HG03354 (cell line): ENCODE data around the gene TMEM53.
"Not testable (repeated sequence)": the region's sequence is repeated elsewhere in the genome, so short reads cannot be mapped to it uniquely, and the experiment has no call there.

Experiments used
- ATAC-seq: cut with Tn5 transposase; IDR thresholded peaks from one replicate; pipeline ENCODE4 v1.9.1; 2021; ENCODE audit warnings: mild to moderate bottlenecking; ENCODE audit not compliant: unreplicated experiment, poor library complexity, severe bottlenecking

The TMEM53 gene

DNA sequence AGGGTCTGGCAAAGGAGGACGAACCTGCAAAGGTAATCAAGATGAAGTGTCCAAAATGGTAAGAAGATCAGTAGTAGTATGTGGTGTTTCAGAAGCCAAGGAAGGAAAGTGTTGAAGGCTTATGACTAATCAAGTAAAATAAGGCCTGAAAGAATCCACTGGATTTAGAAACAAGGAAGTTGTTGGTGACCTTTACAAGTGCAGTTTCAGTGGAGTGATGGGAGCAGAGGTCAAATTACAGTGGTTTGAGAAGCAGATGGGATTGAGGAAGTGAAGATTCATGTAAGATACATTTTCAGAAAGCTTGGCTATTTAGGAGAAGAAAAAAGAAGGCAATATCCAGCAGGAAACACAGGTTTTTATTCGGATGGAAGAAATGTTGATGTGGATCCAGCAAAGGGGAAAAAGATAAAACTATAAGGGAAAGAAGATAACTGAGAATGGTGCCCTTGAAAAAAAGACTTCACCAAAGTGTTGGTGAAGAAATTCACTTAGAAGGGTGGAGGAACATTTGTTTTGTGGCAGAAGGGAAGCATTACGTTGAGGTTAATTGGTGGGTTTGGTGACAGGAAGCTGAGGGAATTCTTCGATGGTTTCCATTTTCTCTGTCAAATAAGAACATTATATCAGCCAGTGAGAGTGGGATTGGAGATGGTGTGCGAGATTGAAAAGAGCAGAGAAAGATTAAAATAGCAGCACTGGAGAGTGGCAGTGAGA, 2.4 kb upstream of the TMEM53 start:
- ATAC-seq = no peak

DNA sequence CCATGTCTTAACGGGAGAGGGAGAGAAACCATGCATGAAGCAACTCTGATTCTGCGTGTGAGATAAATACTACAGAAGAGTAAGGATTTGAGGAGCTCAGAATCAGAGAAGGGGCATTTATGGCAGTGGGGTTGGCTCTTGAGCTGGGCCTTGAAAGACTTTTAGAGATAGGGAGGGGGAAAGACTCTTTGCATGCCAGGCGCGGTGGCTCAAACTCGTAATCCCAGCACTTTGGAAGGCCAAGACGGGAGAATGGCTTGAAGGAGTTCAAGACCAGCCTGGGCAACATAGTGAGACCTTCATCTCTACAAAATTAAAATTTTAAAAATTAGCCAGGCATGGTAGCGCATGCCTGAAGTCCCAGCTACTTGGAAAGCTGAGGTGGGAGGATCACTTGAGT, 905 bp upstream of the TMEM53 start:
- no peak for ATAC-seq

DNA sequence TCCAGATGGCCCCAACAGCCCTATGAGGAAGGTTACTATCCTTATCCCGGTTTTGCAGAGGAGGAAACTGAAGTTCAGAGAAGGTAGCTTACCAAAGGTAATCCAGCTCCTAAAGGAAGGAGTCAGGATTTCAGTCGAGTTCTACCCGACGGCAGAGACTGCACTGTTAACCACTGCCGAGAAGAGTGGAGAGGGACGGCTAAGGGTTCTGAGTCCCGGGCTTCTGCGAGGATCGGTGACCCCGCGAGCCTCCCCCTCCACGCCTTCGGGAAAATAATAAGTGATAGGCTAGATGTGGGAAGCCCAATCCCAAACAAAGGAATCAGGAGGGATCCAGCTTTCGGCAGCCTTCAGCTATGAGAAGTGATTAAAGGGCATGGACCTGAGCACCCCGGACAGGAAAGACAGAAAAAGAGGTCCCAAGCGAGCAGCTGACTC, 587 bp downstream of the TMEM53 start:
- peak; percentile 6 for ATAC-seq

DNA sequence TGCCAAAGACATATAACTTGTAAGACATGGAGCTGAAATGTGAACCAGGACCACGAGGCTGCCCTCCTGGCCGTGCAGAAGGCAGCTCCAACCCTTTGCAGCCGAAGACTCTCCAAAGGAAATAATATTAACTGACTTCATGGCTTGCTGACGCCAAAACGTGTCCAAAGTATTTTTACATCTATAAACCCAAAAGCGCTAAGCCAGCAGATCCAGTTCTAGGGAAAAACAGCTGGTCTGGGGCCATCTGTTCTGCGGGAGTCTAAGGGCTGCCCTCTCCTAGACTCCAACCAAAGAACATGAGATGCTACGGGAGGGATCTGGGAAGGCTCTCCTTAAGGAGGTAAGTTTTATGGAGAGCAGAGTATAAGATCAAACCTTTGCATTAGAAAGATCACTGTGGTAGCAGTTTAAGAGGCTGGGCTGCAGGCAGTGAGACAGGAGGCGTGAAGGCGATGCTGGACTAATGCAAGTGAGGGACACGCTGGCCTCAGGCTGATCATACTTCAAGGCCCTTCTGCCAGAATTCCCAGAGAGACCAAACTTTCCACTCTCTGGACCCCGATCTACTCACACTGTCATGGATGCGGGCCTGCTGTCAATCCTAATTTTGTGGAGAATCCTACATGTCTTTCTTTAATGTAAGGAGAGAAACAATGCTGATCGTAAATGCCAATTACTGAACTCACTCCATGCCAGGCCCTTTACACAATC, 1.2 kb downstream of the TMEM53 start:
- no peak for ATAC-seq

DNA sequence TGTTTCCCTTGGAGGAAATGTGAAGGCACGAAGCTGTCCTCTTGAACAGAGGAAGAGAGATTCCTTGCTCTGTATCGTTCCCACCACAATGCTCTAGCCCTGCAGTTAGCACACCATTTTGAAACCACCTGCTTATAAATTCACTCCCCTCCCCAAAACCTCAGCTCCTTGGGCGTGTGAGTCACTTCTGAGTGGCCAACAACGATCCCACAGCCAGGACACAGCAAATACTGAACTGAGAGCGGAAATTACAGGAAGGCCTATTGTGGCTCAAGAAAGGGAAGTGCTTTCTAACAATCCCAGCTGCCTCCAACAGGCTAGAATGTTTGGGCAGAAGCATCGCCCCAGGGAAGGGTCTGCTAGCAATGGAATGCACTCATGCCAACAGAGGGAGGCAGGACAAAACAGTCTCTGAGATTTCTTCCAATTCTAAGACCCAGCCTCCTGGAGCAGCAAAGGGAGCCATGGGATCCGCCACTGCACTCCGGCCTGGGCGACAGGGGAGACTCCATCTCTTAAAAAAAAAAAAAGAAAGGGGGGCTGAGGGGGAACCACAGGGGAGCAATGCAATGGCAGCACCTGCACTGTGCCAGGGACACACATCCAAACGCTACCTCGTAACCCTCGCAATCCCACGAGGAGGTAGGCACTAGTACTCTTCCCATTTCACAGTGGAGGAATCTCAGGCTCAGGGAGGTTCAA, 1.9 kb downstream of the TMEM53 start:
- no peak for ATAC-seq

DNA sequence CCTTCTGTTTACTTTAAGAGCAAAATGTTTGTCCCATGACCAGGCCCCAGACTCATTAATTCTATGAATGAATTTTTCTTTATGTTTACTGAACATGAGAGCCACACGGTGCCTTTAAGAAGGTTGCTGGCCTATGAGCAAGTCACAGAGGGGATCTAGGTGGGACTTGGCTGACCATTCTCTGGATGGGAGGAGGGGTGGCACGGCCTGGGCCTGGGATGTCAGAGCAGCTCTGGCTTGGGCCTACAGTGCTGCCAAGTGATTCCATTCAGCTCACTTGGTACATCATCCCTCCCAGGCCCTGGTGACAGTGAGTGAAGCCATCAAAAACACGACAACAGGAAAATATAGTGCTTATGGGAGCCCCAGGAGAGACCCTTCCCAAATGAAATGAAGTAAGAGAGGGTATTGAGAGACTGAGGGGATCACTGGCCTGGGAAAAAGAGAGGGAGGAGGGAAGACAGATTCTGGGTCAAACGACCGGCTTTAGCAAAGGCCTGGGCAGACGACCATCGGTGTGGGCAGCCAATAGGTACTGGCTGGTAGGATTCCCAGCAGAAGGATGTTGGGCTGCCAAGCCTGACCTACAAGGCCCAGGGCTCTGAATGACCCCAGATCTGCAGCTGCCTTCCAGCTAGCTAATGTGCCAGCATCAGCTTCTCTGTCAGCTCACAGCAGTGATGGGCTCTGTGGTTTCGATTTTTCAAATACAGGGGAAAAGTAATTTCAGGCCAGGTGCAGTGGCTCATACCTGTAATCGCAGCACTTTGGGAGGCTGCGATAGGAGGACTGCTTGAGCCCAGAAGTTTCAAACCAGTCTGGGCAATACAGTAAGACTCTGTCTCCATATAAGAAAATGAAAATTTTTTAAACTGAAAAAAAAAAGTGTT, 3.3 kb downstream of the TMEM53 start:
- no peak for ATAC-seq

DNA sequence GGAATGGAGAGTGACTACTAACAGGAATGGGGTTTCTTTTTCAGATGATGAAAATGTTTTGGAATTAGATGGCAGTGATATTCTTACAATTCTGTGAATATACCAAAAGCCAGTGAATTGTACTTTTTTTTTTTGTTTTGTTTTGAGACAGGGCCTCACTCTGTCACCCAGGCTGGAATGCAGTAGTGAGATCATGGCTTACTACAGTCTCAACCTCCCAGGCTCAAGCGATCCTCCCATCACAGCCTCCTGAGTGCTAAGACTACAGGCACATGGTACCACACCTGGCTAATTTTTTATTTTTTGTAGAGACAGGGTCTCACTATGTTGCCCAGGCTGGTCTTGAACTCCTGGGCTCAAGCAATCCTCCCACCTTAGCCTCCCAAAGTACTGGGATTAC, 7.6 kb downstream of the TMEM53 start:
- not testable (repeated sequence) for ATAC-seq

DNA sequence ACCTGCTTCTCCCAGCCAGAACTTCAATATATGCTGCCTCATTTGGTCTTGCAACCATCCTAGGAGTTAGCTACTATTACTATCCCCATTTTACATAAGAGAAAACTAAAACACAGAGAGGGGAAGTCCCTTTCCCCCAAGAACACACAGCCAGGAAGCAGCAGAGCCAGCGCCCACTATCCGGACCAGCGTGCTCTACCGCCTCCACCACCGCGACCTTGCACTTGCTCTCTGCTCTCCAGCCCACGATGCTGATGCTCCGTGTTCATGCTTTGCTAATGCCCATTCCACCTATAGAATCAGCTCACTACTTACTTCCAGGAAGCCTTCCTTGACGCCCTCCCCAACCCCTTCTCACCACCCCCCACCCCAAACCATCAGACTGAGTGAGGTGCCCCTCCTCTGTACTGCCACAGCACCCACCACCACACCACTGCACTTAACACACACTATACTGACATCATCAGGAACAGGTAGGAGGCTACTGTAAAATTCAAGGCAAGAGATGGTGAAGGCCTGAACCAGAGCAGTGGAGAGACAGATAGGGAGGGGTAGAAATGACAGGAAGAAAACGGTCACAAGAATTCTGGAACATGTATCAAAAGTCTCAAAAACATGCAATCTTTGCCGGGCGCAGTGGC, 9.4 kb downstream of the TMEM53 start:
- ATAC-seq = no peak

DNA sequence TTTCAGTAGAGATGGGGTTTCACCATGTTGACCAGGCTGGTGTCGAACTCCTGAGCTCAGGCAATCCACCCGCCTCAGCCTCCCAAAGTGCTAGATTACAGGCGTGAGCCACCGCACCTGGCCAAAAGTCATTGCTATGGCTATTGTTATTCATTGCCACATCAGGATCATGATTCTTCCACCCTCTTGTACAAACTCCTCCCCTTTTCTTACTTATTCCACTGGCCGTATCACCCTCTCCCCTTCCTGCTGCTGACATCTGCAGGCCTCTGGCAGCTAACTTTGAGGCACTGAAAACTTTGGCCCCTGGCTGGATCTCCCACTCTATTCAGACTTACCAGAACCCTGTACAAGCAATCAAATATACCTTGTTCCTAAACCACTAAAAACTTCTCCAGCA, 10.9 kb downstream of the TMEM53 start:
- no peak for ATAC-seq

DNA sequence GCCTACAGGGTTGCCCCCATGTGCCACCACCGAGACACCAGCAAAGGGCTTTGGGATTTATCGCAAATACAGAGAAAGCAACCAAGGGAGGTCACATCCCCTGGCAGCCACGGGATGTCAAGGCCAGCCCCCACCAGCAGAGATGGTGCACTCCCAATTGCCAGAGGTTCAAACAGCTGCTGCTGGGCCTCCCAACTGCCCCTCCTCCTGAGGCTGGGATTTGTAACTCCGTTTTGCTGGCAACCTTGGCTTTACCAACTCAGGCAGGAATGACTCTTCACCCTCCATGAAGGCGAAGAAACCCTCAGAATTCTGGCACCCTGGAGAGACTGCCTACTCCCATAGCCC, 11.6 kb downstream of the TMEM53 start:
- no peak for ATAC-seq

DNA sequence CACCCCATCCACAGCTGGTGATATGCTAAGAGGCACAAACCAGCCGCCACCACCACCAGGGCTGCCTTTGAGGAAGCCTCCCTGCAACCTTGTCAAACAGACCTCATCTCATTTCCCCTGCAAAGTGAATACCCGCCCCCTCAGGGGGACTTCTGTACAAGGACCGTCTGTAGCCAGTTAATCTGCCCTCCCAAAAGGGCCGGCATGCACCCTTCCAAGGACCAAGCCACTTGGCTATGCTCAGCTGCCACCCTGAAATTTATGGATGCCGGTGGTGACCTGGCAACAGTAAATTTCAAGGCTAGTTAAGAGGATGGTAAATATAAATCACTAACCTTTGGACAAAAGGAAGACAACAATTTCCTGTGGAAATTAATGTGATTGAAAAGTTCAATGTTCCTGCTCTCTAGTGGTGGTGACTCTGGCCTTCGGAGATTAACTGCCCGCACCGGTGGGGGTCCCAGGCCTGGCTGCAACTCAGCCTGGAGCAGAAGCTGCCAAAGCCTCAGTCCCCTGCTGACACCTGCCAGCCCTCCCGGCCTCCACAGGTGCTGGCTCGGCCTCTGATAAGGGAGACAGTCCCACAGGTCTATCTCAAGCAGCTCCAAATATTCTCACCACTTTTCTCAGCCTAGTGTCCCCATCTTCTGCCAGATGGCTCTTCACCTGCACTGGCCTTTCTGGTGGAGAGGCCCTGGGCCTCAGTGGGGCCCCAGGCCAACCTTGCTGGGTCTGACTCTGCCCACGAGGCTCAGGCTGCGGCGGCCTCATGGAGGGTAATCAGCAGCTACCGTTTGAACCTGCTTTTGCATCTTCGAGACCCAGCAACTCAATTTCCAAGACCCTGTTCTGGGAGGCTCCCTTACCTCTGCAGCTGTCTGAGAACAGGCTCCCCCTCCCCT, 12.2 kb downstream of the TMEM53 start:
- no peak for ATAC-seq

DNA sequence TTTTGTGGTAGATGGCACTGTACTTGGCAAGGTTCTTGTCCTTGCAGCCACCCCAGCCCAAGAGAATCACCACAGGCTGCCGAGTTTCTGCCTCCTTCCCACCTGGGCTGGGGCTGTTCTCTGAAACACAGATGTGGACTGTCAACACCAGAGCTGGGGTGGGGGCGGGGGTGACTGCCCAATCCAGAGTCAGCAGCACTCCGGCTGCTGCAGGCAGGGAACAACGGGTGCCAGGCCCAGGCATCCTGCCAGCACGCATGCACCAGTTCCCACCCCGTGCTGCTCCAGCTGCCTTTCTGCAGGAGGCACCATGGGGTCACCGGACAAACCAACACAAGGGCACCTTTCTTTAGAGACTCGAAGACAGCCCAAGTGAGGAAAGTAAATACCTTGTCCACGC, 14.1 kb downstream of the TMEM53 start:
- ATAC-seq = no peak

DNA sequence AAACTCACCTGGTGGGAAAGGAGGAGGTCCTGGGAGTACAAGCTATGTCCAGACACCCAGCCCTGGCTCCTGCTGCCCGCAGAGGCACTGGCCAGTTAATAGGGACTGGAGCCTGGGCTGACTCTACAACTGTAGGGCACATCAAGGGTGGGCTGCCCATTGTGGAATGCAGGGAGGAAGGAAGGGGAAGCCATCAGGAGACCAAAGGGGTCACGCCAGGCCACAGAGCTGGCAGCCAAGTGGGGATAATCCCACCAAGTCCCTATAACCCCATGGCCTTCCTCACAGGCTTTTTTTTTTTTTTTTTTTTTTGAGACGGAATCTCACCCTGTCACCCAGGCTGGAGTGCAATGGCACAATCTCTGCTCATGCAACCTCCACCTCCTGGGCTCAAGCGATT, 14.7 kb downstream of the TMEM53 start:
- ATAC-seq = no peak

DNA sequence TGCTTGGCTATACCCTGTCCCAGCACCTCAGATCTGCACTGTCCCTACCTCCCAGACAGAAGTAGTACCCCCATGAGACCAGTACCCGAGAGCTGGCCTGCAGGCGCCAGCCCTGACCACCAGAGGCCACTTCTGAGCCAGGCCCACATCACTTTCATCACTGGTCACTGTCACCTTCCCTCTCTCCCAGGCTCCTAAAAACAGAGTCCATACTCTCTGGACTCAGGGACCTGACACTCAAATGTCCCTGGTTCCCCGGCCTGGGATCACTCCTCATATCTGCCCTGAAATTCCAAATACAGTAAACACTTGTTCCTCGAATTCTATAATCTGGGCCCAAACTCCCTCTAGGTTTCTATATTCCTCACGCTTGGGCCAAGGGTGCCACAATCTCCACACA, 18.7 kb downstream of the TMEM53 start:
- no peak for ATAC-seq

DNA sequence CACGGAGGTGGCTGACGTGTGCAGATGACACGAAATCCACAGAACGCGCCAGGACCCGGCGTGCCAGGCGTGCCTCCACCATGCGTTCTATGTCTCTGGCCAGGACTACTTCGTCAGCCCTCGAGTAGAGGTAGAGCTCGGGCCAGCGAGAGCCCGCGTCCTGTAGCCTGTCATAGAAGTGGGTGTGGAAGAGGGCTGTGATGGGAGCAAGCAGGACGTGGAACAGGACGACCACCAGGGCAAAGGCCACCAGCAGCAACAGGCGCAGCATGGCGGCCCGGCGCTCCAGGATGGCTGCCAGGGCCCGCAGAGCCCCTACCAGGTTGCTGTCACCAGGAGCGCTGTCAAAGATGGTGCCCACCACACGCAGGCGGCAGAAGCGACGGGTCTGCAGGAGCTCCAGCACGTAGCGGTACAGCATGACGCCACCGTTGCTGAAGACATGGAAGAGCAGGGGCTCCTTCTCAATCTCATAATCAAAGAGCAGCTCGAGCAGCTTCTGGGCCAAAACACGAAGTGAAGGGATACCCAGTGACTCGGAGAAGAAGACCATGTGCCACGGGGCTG, 19.6 kb downstream of the TMEM53 start:
- no peak for ATAC-seq

DNA sequence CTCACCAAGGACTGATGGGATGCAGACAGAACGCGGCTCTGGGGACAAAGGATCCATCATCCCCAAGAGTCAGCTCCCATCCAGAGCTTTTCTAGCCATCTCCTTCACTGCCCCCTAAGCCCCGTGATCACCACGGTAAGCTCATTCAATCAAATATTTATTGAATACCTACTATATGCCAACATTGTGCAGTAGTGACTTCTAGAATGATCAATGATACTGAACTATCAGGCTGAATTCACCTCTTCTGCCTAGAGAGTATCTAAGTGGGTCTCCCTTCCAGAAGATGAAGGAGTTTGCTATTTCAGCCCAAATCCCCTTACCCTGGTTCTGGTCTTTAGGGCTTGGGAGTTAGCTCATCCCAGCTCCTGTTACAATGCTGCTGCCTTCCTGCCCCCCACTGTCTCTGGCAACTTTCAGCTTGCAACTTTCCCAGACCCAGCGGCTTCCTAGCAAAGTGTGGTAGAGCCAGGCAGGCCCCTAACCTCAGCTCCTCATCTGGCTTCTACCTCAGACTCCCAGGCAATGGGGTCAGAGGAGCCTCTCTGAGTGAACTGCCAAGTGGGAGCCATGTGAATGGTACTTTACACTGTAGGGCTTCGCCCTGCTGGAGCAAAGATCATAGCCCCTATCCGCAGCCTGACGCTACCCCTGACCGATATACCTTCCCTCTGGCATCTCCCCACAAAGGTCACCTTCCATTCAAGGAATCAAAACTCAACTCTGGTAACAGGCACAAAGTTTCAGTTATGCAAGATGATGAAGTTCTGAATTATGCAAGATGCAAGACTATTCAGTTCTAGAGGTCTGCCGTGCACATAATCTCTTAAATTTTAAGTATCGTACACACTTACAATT, 20.9 kb downstream of the TMEM53 start:
- no peak for ATAC-seq

DNA sequence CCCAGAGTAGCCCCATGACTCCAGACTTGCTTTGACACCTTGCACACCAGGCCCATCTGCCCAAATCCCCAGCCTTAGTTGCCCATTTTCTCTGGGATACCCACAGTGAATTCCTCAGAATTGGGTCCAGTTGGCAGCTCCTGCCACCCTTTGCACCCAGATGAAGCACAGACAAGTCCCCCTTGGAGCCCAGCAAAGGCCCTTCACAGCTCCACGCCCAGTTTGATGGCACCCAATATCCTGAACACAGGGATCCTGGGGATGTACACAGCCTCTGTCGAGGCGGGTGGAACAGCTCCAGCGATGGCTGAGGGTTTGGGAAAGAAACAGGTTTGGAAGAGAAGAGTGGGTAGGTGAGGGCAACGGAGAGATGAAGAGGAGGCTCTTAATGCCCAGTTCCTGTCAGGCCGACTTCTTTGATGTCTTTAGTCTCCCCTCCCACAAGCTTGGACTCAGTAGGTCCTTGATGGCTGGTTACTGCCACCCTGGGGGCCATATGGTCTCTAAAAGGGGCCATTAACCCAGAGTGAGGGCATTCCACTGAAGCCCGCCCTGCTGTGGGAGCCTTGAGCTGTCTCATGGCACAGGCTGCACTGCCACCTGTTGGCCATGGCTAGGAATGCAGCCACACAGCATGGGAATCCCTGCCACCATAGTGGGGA, 21.7 kb downstream of the TMEM53 start:
- peak; percentile 72 for ATAC-seq
